GM12865 (cell line): ENCODE measurements around the gene PDE8A.

Experiments used
- DNase-seq: peaks from one replicate; pipeline ENCODE4 v3.0.0; 2010; ENCODE audit warnings: low read depth
- H3K4me3 ChIP-seq: 2 replicates; pipeline ENCODE4 v1.5.1; 2011; ENCODE audit warnings: mild to moderate bottlenecking, low read depth, low read length, control low read depth
- TF ChIP-seq, protein P1 (sequence below): IDR thresholded peaks from 2 replicates; pipeline ENCODE4 v1.5.1; 2011; ENCODE audit warnings: low read length, control low read depth, low read depth, inconsistent platforms; ENCODE audit not compliant: insufficient read depth; ENCODE audit errors: missing control alignments

PDE8A gene

DNA sequence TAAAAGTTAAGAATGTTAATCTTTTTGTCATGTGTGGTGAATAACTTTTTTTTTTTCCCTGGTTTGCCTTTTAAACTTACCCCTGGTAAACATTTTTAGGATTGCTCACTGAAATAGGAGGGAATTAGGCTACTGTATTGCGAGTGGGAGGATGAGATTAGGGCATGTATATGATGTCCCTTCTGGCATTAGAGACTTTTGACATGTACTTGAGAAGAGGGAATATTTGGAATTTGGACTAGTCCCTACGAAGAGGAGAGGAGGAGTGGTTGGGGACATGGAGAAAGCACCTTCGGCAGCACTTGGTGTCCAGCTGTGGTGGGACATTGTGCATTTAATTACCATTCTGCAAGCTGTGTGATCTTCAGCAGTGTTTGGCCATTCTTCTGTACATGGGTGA, 25.0 kb downstream of the PDE8A start:
- TF ChIP-seq, protein P1, sequence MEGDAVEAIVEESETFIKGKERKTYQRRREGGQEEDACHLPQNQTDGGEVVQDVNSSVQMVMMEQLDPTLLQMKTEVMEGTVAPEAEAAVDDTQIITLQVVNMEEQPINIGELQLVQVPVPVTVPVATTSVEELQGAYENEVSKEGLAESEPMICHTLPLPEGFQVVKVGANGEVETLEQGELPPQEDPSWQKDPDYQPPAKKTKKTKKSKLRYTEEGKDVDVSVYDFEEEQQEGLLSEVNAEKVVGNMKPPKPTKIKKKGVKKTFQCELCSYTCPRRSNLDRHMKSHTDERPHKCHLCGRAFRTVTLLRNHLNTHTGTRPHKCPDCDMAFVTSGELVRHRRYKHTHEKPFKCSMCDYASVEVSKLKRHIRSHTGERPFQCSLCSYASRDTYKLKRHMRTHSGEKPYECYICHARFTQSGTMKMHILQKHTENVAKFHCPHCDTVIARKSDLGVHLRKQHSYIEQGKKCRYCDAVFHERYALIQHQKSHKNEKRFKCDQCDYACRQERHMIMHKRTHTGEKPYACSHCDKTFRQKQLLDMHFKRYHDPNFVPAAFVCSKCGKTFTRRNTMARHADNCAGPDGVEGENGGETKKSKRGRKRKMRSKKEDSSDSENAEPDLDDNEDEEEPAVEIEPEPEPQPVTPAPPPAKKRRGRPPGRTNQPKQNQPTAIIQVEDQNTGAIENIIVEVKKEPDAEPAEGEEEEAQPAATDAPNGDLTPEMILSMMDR: no peak
- no peak for DNase-seq
- no peak overlapping the region for H3K4me3 ChIP-seq

DNA sequence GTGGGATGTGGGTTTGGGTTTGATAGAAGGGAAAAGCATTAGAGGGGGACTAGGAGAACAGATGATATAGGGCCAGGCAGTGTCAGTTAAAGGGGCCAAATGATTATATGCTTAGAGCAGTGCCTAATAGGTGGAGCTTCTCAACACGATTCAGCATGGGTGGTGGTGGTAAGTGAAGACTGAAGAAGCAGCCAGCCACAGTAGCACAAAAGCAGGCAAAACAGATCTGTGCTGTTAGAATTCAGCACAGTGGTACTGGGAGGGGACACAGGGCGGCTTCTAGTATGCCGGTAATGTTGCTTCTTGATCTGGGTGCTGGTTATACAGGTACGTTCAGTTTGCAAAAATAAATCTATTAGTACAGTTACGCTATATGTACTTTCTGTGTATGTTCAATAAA, 25.5 kb downstream of the PDE8A start:
- TF ChIP-seq, protein P1: no peak
- DNase-seq: no peak
- H3K4me3 ChIP-seq: no peak overlapping the region

DNA sequence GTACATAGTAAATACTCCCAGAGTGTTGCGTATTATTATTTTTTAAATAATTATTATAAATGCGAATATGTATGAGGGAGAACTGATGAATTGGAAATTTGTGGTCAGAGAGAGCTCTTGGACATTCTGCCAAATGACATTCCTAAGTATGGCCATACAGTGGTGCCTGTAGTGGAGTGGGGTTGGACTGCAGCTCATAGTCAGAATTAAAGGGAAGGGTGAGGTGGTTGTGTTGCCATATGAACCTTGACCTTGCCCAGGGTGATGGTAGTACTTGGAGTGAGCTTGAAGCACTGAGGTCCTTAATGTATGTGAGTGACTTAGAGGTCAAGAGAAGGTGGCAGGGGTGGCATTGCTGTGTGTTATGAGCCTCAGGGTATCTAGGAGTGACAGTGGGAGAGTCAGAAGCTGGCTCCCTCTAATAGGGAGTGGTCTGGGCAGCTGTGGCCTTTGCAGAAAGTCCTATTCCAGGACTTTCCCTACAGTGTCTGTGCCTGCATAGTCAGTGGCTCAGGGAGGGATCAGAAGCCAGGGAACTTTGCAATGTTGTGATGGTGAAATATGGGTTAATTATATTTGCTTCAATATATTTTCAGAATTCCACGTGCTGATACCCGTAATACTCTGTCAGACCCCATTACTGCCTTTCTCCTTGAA, 26.2 kb downstream of the PDE8A start:
- no peak overlapping the region for H3K4me3 ChIP-seq
- TF ChIP-seq, protein P1: no peak
- no peak for DNase-seq

DNA sequence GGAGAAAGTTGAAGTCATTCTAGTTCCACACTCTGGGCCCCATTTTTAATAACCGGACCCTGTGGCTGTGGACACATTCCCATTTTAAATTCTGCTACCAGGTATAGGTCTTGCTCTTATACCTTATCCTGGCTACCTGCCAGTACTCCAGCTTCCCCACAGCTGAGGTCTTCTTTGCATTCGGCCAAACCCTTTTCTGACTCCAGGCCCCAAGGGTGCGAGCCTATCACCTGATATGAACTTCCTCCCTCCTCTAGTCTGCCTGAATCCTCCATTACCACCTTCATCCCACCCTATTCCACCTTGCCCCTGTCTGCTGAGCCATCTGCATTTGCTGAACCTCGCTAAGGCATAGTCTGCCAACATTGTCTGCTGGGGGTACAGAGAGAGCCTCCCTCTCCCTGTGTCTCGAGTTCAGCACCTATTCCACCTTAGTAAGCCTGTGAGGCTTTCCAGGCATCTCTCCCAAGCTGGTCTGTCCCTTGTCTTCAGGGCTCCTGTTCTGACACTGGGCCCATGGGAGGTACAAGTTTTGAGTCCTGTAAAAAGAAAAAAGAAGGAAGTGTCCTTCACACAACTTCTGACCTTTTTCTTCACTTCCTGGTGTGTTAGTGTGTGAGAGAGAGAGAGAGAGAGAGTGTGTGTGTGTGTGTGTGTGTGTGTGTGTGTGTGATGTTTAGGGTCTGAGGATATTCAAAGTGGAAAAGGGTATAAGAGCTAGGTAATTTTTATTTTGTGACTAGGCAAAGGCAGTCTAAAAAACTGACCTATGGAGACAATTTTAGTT, 27.0 kb downstream of the PDE8A start:
- no peak overlapping the region for H3K4me3 ChIP-seq
- no peak for DNase-seq
- TF ChIP-seq, protein P1: no peak

DNA sequence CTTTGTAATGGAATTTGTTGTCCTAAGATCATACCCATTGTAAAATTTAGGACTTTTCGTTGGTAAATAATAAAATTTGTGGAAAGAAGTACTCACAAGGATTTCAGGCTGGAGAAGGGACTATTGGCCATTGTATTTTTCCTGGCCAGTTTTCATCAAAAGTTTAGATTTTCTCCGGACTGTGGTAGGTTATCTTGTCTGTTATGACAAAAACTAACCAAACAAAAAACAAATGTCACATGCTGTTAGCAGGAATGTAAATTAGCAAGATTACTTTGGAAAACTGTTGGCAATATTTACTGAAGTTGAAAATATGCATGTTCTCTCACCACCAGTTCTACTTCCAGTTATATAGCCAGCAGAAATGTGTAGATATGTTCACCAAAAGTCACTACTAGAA, 27.8 kb downstream of the PDE8A start:
- TF ChIP-seq, protein P1: no peak
- no peak overlapping the region for H3K4me3 ChIP-seq
- no peak for DNase-seq

DNA sequence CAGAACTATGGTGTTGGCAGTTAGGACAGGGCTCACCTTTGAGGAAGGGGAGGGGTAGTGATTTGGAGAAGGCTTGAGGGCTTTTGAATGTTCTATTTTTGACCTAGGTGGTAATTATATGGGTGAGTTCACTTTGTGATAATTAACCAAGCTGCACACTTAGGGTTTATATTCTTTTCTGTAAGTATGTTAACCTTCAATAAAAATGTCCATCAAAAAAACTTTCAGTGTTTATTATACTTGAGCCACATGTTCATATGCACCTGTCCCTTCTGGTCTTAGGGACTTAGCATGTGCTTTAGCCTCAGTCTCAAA, 28.4 kb downstream of the PDE8A start:
- TF ChIP-seq, protein P1: no peak
- H3K4me3 ChIP-seq: no peak overlapping the region
- no peak for DNase-seq
